ENCODE data around the gene TMEM132D. TPM values are rescaled to one million over a fixed set of nuclear protein-coding genes. Genes with fewer than 3 reads are reported as not detected.

Gene TMEM132D
- total and polyA plus RNA-seq, 2 of the 8 experiments (the other 6 are each of a cell fraction or from before 2014, with no cell fraction given) = 3.5 to 10.1 TPM

DNA sequence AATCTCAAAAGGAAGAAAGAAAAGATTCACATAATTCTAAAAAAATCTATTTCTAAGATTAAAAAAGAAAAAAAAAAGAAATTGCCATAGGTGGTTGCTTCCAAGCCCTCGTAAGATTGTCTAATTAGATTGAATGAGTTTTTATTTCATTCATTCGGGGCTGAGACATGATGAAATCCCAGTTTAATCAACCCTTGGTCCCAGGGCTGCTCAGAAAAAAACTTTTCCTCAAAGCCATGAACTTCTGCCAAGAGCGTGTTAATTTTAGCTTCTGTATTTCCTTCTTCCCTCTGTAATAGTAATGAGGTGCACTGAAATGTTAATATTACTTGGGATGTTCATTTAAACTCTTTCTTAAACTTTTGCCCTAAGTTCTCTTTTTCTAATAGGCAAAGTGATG is 62.6 kb downstream of the TMEM132D start:
- Histone ChIP-seq H4K91ac (replicated peaks; ENCODE audit: insufficient read length, low read length) (no peak overlapping the region), H2BK5ac (ENCODE audit: low read depth, low read length) (no peak overlapping the region), H3K4ac (replicated peaks; ENCODE audit: insufficient read length, low read depth, low read length) (no peak overlapping the region), H3K79me1 (ENCODE audit: low read depth, low read length) (peaks cover 6% of the 10 kb centered on the region; the same call in 1 of the 2 replicates), H2BK120ac (replicated peaks; ENCODE audit: low read depth, low read length) (no peak overlapping the region), H3K23me2 (ENCODE audit: low read depth, low read length) (no peaks in the 10 kb centered on the region), H3K36me3 (ENCODE audit: control insufficient read depth in 2 of 4, insufficient read depth in 4 of 4, low read length in 3 of 4) (no peaks in the 10 kb centered on the region), H3K27me3 (replicated peaks in 1 of 4; ENCODE audit: control insufficient read depth in 3 of 4, extremely low read depth in 1 of 4, insufficient read depth in 3 of 4, low read length in 3 of 4) (no peaks in the 10 kb centered on the region), H3K9me3 (ENCODE audit: insufficient read depth in 2 of 2, low read depth in 1 of 2, low read length in 1 of 2) (no peaks in the 10 kb centered on the region; a peak in 1 of 4 replicates), H2BK12ac (ENCODE audit: low read depth, low read length) (no peak overlapping the region), H3K27ac (ENCODE audit: low read depth, low read length) (no peak overlapping the region), H2AFZ (ENCODE audit: low read length) (no peak overlapping the region), H2BK15ac (ENCODE audit: low read length) (no peak overlapping the region), H3K4me1 (replicated peaks in 1 of 4; ENCODE audit: control insufficient read depth in 3 of 4, insufficient read depth in 4 of 4, low read length in 3 of 4) (peaks cover 0 to 5% (median 3%) of the 10 kb centered on the region in 4 experiments; a peak in 4 of 7 replicates), H2AK5ac (ENCODE audit: low read depth, low read length) (no peak overlapping the region), H3K56ac (replicated peaks; ENCODE audit: insufficient read length, low read depth, low read length) (no peak overlapping the region), H3K9ac (replicated peaks in 1 of 4; ENCODE audit: extremely low read depth in 1 of 4, low read depth in 3 of 4, low read length in 3 of 4) (no peak overlapping the region), H3K79me2 (ENCODE audit: control insufficient read depth in 1 of 2, insufficient read depth in 2 of 2, low read length in 2 of 2) (peaks cover 0 to 6% of the 10 kb centered on the region in 2 experiments; a peak in 1 of 4 replicates), H3K18ac (ENCODE audit: extremely low read depth, low read length) (no peak overlapping the region), H4K20me1 (replicated peaks in 1 of 2; ENCODE audit: control insufficient read depth in 1 of 2, insufficient read depth in 2 of 2, low read length in 2 of 2) (no peaks in the 10 kb centered on the region), H3K23ac (ENCODE audit: insufficient read length) (no peak overlapping the region), H3K4me2 (ENCODE audit: insufficient read depth in 1 of 2, low read depth in 2 of 2, low read length in 2 of 2) (no peak overlapping the region), H4K8ac (ENCODE audit: extremely low read depth, insufficient read depth, low read length) (no peak overlapping the region), H2BK20ac (ENCODE audit: low read length) (no peak overlapping the region), H3K14ac (ENCODE audit: insufficient read length) (no peak overlapping the region), H3K4me3 (ENCODE audit: extremely low read depth in 1 of 4, insufficient read depth in 2 of 4, low read depth in 3 of 4, low read length in 4 of 4) (no peak overlapping the region), H4K5ac (ENCODE audit: insufficient read length, low read depth, low read length) (no peak overlapping the region)
- DNase-seq (ENCODE audit: low read depth in 1 of 2, low spot score in 2 of 2) (no peak), FAIRE-seq (no peak)
- ChIA-PET CTCF (ENCODE audit: partially characterized antibody) (interaction anchor here (0.6 to 1.8 kb wide), 2 partner anchors 10 to 872 kb away, joined by 3 to 5 read pairs; no protein-coding TSS in a partner anchor), POLR2A (ENCODE audit: partially characterized antibody) (no interaction called here)
- 94% methylated on average over 3 of the region's 3 CpGs; no CpG with 5 or more reads in 1 of the 2 experiments for WGBS, 2 experiments (ENCODE audit: extremely low coverage in 1 of 2, insufficient coverage in 1 of 2, insufficient read length in 1 of 2, insufficient replicate concordance in 2 of 2, low coverage in 1 of 2, low lambda C conversion rate in 2 of 2, missing lambda C conversion rate in 1 of 2)
- TF ChIP-seq SP4 (IDR thresholded peaks at IDR 0.05; ENCODE audit: low read length) = no peak
- TF ChIP-seq EGR1 (IDR thresholded peaks at IDR 0.05; ENCODE audit: borderline replicate concordance, low read depth, low read length) = no peak
- TF ChIP-seq TAF1 (IDR thresholded peaks at IDR 0.05; ENCODE audit: low read depth, low read length) = no peak
- TF ChIP-seq GTF2F1 (IDR thresholded peaks at IDR 0.05; ENCODE audit: borderline replicate concordance, low read depth, low read length) = no peak
- TF ChIP-seq, protein P1, sequence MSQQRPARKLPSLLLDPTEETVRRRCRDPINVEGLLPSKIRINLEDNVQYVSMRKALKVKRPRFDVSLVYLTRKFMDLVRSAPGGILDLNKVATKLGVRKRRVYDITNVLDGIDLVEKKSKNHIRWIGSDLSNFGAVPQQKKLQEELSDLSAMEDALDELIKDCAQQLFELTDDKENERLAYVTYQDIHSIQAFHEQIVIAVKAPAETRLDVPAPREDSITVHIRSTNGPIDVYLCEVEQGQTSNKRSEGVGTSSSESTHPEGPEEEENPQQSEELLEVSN (IDR thresholded peaks at IDR 0.05) = no peak
- no peak for TF ChIP-seq POU5F1 (IDR thresholded peaks at IDR 0.05; ENCODE audit: low read depth, low read length)
- no peak for TF ChIP-seq RNF2 (IDR thresholded peaks at IDR 0.05; ENCODE audit: borderline replicate concordance, low read depth, low read length, missing control alignments, poor library complexity, severe bottlenecking)
- TF ChIP-seq EZH2 (IDR thresholded peaks at IDR 0.05; ENCODE audit: low read depth, low read length, severe bottlenecking) = no peak
- TF ChIP-seq TCF12 (IDR thresholded peaks at IDR 0.05; ENCODE audit: low read depth, low read length) = no peak
- TF ChIP-seq FOSL1 (IDR thresholded peaks at IDR 0.05; ENCODE audit: insufficient read depth, low read depth, low read length) = no peak
- no peak for TF ChIP-seq RFX5 (IDR thresholded peaks at IDR 0.05; ENCODE audit: borderline replicate concordance, low read depth, low read length)
- TF ChIP-seq SIRT6 (IDR thresholded peaks at IDR 0.05; ENCODE audit: low read length) = no peak
- no peak for TF ChIP-seq HDAC2 (IDR thresholded peaks at IDR 0.05; ENCODE audit: borderline replicate concordance in 1 of 2, low read depth in 2 of 2, low read length in 2 of 2)
- TF ChIP-seq ZNF274 (IDR thresholded peaks at IDR 0.05; ENCODE audit: borderline replicate concordance, extremely low read depth, low read length) = no peak

Data from H1 (cell line).